PC-3 (cell line): ENCODE data around the gene BRIP1. TPM values are rescaled to one million over a fixed set of nuclear protein-coding genes. Genes with fewer than 3 reads are reported as not detected.

Source experiments
- ATAC-seq: fragments of 200-7000 bp; cut with Tn5 transposase; 2 replicates; pipeline ENCODE4 v1.9.1; 2020; ENCODE audit warnings: mild to moderate bottlenecking, moderate library complexity
- BruUV-seq: library from RNA; stranded (reverse); fragments of 400-500 nt; replicated peaks from 2 replicates; lab custom pipeline; 2021; lab: Mats Ljungman, UMichigan
- CTCF ChIA-PET: fragments of 300-600 bp; sonication (Branson Sonifier 250); formaldehyde crosslinking; loops from one replicate; lab custom pipeline; 2022; ENCODE audit warnings: antibody characterized with exemption; lab: Charles Lee
- POLR2A ChIA-PET: fragments of 300-600 bp; sonication (Branson Sonifier 250); formaldehyde crosslinking; loops from one replicate; lab custom pipeline; 2022; ENCODE audit warnings: antibody characterized with exemption; ENCODE audit not compliant: unreplicated experiment; lab: Charles Lee
- DNase-seq: peaks from one replicate; pipeline ENCODE4 v3.0.0-alpha.2; 2015
- H2AFZ ChIP-seq: fragments of 300-600 bp; sonication (generic); 2 replicates; pipeline ENCODE4 v1.6.0; 2016; ENCODE audit warnings: antibody characterized with exemption, low read length
- H3F3A ChIP-seq: fragments of 300-600 bp; sonication (generic); one replicate; pipeline ENCODE4 v1.6.0; 2017; ENCODE audit warnings: antibody characterized with exemption, low read length, control low read depth, mild to moderate bottlenecking; ENCODE audit not compliant: unreplicated experiment
- H3K27ac ChIP-seq: fragments of 300-600 bp; sonication (generic); 2 replicates; pipeline ENCODE4 v1.5.1; 2016; ENCODE audit warnings: mild to moderate bottlenecking, low read length
- H3K27me3 ChIP-seq: fragments of 300-600 bp; sonication (generic); 2 replicates; pipeline ENCODE4 v1.6.1; 2016; ENCODE audit warnings: low read length, mixed read lengths
- H3K36me3 ChIP-seq: fragments of 300-600 bp; sonication (generic); 2 replicates; pipeline ENCODE4 v1.6.1; 2016; ENCODE audit warnings: low read depth, mixed run types, low read length, mixed read lengths
- H3K4me1 ChIP-seq: fragments of 300-600 bp; sonication (generic); 2 replicates; pipeline ENCODE4 v1.5.1; 2016; ENCODE audit warnings: low read length; ENCODE audit not compliant: insufficient read depth
- H3K4me2 ChIP-seq: fragments of 300-600 bp; sonication (generic); 2 replicates; pipeline ENCODE4 v1.6.0; 2016; ENCODE audit warnings: low read length
- H3K4me3 ChIP-seq: fragments of 300-600 bp; sonication (generic); 2 replicates; pipeline ENCODE4 v1.5.1; 2016; ENCODE audit warnings: mild to moderate bottlenecking, low read length, mixed read lengths
- H3K79me2 ChIP-seq: fragments of 300-600 bp; sonication (generic); 2 replicates; pipeline ENCODE4 v1.6.1; 2017; ENCODE audit warnings: low read length, mixed read lengths
- H3K9ac ChIP-seq: fragments of 300-600 bp; sonication (generic); 2 replicates; pipeline ENCODE4 v1.6.0; 2016; ENCODE audit warnings: mild to moderate bottlenecking, low read length
- H3K9me2 ChIP-seq: fragments of 300-600 bp; sonication (generic); replicated peaks from 2 replicates; pipeline ENCODE4 v1.6.1; 2016; ENCODE audit warnings: mixed run types, low read length, mixed read lengths
- H3K9me3 ChIP-seq: fragments of 300-600 bp; sonication (generic); 2 replicates; pipeline ENCODE4 v1.6.1; 2016; ENCODE audit warnings: low read length, mixed read lengths
- H4K20me1 ChIP-seq: fragments of 300-600 bp; sonication (generic); 2 replicates; pipeline ENCODE4 v1.6.1; 2016; ENCODE audit warnings: low read length, mixed read lengths
- CTCF ChIP-seq: fragments of 300-600 bp; sonication (generic); conservative IDR thresholded peaks from 2 replicates; pipeline ENCODE4 v1.5.1; 2017; ENCODE audit warnings: antibody characterized with exemption, low read depth, mild to moderate bottlenecking, low read length
- EZH2 ChIP-seq: fragments of 300-600 bp; sonication (generic); IDR thresholded peaks from one replicate; pipeline ENCODE4 v1.6.1; 2017; ENCODE audit warnings: antibody characterized with exemption, mild to moderate bottlenecking, low read length; ENCODE audit not compliant: unreplicated experiment
- EZH2phosphoT487 ChIP-seq: fragments of 300-600 bp; sonication (generic); IDR thresholded peaks from 2 replicates; pipeline ENCODE4 v1.6.1; 2018; ENCODE audit warnings: mild to moderate bottlenecking, antibody characterized with exemption, low read length, borderline replicate concordance
- intact Hi-C: fragments of 100-400 bp; cut with micrococcal nuclease; formaldehyde crosslinking; loops from 2 replicates; pipeline ENCODE4 v1.9.0; 2023
- total RNA-seq: library from RNA; depleted of rRNA; stranded (reverse); fragments of >200 nt; gene quantifications from 2 replicates; pipeline ENCODE4 v1.2.3, GENCODE V29; 2014

Gene BRIP1
- total RNA-seq, 1 experiment from 2014 or later = 21.1 TPM

- no peaks in the 10 kb centered on the region for H3F3A ChIP-seq
- H3K27ac ChIP-seq = no peak overlapping the region
- H3K4me2 ChIP-seq = no peak overlapping the region
- peaks cover 3% of the 10 kb centered on the region; the same call in 1 of the 2 replicates for H3K4me1 ChIP-seq
- TF ChIP-seq CTCF (no peak), EZH2phosphoT487 (no peak), EZH2 (no peak)
- no peak for DNase-seq
- no peaks in the 10 kb centered on the region for H4K20me1 ChIP-seq
- H3K27me3 ChIP-seq = no peaks in the 10 kb centered on the region
- CTCF ChIA-PET = no interaction called here
- peaks cover 7% of the 10 kb centered on the region; the same call in 1 of the 2 replicates for H3K36me3 ChIP-seq
- H3K79me2 ChIP-seq = no peaks in the 10 kb centered on the region
- H3K9me2 ChIP-seq = no peaks in the 10 kb centered on the region
- H3K9ac ChIP-seq = no peak overlapping the region
- no TSS peak for BruUV-seq
- H3K4me3 ChIP-seq = no peak overlapping the region
- no peak overlapping the region for H2AFZ ChIP-seq
- intact Hi-C loops = loop anchor here (10.0 kb wide), 1 partner anchor 271 kb away; no protein-coding TSS in a partner anchor
- POLR2A ChIA-PET = no interaction called here
- no peaks in the 10 kb centered on the region for H3K9me3 ChIP-seq
- ATAC-seq = no peak
Measured at GRCh38 chr17:61686113-61686512, 177.2 kb downstream of the BRIP1 start.

GRCh38 chr17:61684818-61685217, 178.5 kb downstream of the BRIP1 start:
- no peak for TF ChIP-seq EZH2phosphoT487
- no peak for TF ChIP-seq CTCF
- TF ChIP-seq EZH2 = no peak
- CTCF ChIA-PET = no interaction called here
- intact Hi-C loops = loop anchor here (5.0 to 10.0 kb wide), 2 partner anchors 38 to 270 kb away; no protein-coding TSS in a partner anchor

GRCh38 chr17:61684172-61684571, 179.2 kb downstream of the BRIP1 start:
- Histone ChIP-seq H3K27me3 (no peaks in the 10 kb centered on the region), H3F3A (no peaks in the 10 kb centered on the region), H3K79me2 (no peaks in the 10 kb centered on the region), H3K4me1 (peaks cover 3% of the 10 kb centered on the region; the same call in 1 of the 2 replicates), H4K20me1 (no peaks in the 10 kb centered on the region), H3K9me3 (no peaks in the 10 kb centered on the region), H3K4me3 (no peak overlapping the region), H3K9ac (no peak overlapping the region), H3K36me3 (peaks cover 7% of the 10 kb centered on the region; the same call in 1 of the 2 replicates), H2AFZ (no peak overlapping the region), H3K27ac (no peak overlapping the region), H3K4me2 (no peak overlapping the region), H3K9me2 (no peaks in the 10 kb centered on the region)
- DNase-seq (no peak), ATAC-seq (no peak)
- intact Hi-C loops = loop anchor here (5.0 to 10.0 kb wide), 2 partner anchors 37 to 269 kb away; no protein-coding TSS in a partner anchor
- ChIA-PET CTCF (no interaction called here), POLR2A (no interaction called here)
- BruUV-seq = no TSS peak
- no peak for TF ChIP-seq EZH2
- no peak for TF ChIP-seq CTCF
- TF ChIP-seq EZH2phosphoT487 = no peak

More at GRCh38 chr17:61684818-61685217, 178.5 kb downstream of the BRIP1 start:
- Histone ChIP-seq H3K9ac (no peak overlapping the region), H3F3A (no peaks in the 10 kb centered on the region), H3K4me2 (no peak overlapping the region), H2AFZ (no peak overlapping the region), H3K9me3 (no peaks in the 10 kb centered on the region), H3K4me1 (peaks cover 3% of the 10 kb centered on the region; the same call in 1 of the 2 replicates), H4K20me1 (no peaks in the 10 kb centered on the region), H3K27me3 (no peaks in the 10 kb centered on the region), H3K79me2 (no peaks in the 10 kb centered on the region), H3K36me3 (peaks cover 7% of the 10 kb centered on the region; the same call in 1 of the 2 replicates), H3K4me3 (no peak overlapping the region), H3K9me2 (no peaks in the 10 kb centered on the region), H3K27ac (no peak overlapping the region)
- no TSS peak for BruUV-seq
- no peak for ATAC-seq
- DNase-seq = no peak
- POLR2A ChIA-PET = no interaction called here
